ENCODE measurements around the gene SYS1.

The SYS1 gene

DNA sequence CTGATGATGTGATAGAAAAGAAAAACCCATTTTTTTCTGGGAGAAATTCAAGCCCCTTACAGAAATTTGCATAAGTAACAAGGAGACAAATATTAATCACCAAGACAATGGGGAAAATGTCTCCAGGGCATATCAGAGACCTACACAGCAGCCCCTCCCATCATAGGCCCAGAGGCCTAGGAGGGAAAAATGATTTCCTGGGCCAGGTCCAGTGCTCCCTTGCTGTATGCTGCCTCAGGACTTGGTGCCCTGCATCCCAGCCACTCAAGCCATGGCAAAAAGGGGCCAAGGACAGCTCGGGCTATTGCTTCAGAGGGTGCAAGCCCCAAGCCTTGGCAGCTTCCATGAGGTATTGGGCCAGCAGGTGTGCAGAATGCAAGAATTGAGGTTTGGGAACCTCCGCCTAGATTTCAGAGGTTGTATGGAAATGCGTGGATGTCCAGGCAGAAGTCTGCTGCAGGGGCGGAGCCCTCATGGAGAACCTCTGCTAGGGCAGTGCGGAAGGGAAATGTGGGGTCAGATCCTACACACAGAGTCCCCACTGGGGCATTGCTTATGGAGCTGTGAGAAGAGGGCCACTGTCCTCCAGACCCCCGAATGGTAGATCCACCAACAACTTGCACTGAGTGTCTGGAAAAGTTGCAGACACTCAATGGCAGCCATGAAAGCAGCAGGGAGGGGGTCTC is 37.5 kb downstream of the SYS1 start:
- Histone ChIP-seq H3K27me3 (ENCODE audit: control insufficient read depth in 5 of 5, insufficient read depth in 4 of 5, low read length in 5 of 5) (peaks cover 0 to 3% (median under 1%) of the 10 kb centered on the region in 5 donors), H3K4me3 (ENCODE audit: low read depth in 1 of 5, low read length in 5 of 5) (peak overlapping the region in 1 of 5 donors; percentile 22), H3K36me3 (ENCODE audit: control insufficient read depth in 5 of 5, insufficient read depth in 5 of 5, low read length in 5 of 5) (no peaks in the 10 kb centered on the region), H3K9me3 (ENCODE audit: control insufficient read depth in 5 of 5, low read length in 5 of 5) (peaks cover 0 to 10% (median 6%) of the 10 kb centered on the region in 5 donors), H3K4me1 (ENCODE audit: control insufficient read depth in 5 of 5, insufficient read depth in 5 of 5, low read length in 5 of 5) (peaks cover 3% of the 10 kb centered on the region in 5 donors), H3K27ac (ENCODE audit: low read depth, low read length) (no peak overlapping the region), H3K9ac (ENCODE audit: low read length in 5 of 5) (no peak overlapping the region)

DNA sequence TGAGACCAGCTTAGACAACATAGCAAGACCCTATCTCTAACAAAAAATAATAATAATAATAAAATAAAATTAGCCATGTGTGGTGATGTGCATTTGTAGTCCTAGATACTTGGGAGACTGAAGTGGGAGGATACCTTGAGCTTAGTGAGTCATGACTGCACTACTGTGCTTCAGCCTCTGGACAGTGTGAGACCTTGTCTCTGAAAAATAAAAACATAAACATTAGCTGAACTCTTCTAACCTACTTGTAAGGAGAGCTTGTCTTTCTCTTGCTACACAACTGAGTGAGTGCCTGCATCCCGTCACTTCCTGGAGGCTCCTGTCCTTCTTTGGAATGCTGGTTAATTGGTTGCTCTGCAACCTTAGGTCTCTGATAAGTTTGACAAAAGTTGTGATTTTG is 40.0 kb downstream of the SYS1 start:
- peaks cover 6 to 26% (median 22%) of the 10 kb centered on the region in 5 donors for H3K4me1 ChIP-seq (ENCODE audit: control insufficient read depth in 5 of 5, insufficient read depth in 5 of 5, low read length in 5 of 5)
- peaks cover 0 to 4% (median 2%) of the 10 kb centered on the region in 5 donors for H3K27me3 ChIP-seq (ENCODE audit: control insufficient read depth in 5 of 5, insufficient read depth in 4 of 5, low read length in 5 of 5)
- peaks cover 0 to 10% (median 6%) of the 10 kb centered on the region in 5 donors for H3K9me3 ChIP-seq (ENCODE audit: control insufficient read depth in 5 of 5, low read length in 5 of 5)
- no peak overlapping the region for H3K9ac ChIP-seq (ENCODE audit: low read length in 5 of 5)
- no peak overlapping the region for H3K4me3 ChIP-seq (ENCODE audit: low read depth in 1 of 5, low read length in 5 of 5)
- no peaks in the 10 kb centered on the region for H3K36me3 ChIP-seq (ENCODE audit: control insufficient read depth in 5 of 5, insufficient read depth in 5 of 5, low read length in 5 of 5)
- H3K27ac ChIP-seq (ENCODE audit: low read depth, low read length): no peak overlapping the region

DNA sequence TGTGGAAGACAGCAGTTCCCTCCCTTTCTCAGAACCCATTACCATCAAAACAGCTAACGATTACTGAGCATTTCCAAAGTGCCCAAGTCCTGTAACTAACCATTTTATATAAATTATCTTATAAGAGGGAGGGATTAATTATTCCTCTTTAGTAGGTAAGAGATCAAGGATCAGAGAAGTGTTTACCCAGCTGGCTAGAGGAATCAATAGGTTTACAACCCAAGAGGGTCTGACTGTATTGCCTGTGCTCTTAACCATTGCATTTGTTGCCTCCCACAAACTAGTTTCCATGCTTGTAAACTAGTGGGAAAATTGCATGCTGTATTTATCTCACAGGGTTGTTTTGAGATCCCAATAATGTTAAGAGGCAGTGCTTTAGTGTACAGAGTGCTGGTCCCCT is 41.5 kb downstream of the SYS1 start:
- Histone ChIP-seq H3K9ac (ENCODE audit: low read length in 5 of 5) (no peak overlapping the region), H3K27me3 (ENCODE audit: control insufficient read depth in 5 of 5, insufficient read depth in 4 of 5, low read length in 5 of 5) (peaks cover 0 to 4% (median 2%) of the 10 kb centered on the region in 5 donors), H3K36me3 (ENCODE audit: control insufficient read depth in 5 of 5, insufficient read depth in 5 of 5, low read length in 5 of 5) (peaks cover 0 to 6% (median under 1%) of the 10 kb centered on the region in 5 donors), H3K27ac (ENCODE audit: low read depth, low read length) (no peak overlapping the region), H3K9me3 (ENCODE audit: control insufficient read depth in 5 of 5, low read length in 5 of 5) (peaks cover 0 to 10% (median 6%) of the 10 kb centered on the region in 5 donors), H3K4me3 (ENCODE audit: low read depth in 1 of 5, low read length in 5 of 5) (no peak overlapping the region), H3K4me1 (ENCODE audit: control insufficient read depth in 5 of 5, insufficient read depth in 5 of 5, low read length in 5 of 5) (peaks cover 6 to 34% (median 29%) of the 10 kb centered on the region in 5 donors)

DNA sequence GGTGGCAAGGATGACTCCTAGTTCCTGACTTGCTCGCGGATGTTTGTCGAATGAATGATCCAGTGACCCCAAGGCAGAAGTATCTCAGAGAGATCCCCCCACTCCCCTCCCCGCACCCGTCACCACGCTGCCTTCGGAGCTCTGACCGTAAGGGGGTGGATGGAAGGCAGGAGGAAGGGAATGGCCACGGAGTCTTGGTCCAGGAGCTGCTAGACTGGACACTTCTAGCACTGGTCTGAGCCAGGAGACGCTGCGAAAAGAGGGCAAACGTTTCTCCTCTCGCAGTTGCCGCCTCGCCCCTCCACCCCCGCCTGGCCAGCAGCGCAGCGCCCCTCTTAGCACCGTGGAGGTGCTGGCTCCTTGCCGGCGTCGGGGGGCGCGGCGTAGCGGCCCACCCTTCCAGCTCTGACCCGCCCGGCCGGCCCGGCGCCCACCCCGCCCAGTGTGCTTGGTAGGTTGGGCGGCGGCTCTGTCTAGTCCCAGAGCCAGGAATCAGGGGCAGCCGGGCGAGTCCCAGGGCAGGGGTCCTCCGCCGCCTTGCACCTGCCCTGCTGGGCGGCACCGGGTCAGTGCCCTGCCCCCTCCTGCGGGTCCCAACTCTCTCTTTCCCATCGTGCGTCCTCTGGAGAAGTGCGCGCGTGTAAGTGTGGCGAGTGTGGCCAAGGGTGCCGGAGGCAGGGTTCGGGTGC is 42.8 kb downstream of the SYS1 start:
- Histone ChIP-seq H3K27ac (ENCODE audit: low read depth, low read length) (peak overlapping the region; percentile 76), H3K36me3 (ENCODE audit: control insufficient read depth in 5 of 5, insufficient read depth in 5 of 5, low read length in 5 of 5) (peaks cover 6 to 15% (median 13%) of the 10 kb centered on the region in 5 donors), H3K4me1 (ENCODE audit: control insufficient read depth in 5 of 5, insufficient read depth in 5 of 5, low read length in 5 of 5) (peaks cover 6 to 34% (median 29%) of the 10 kb centered on the region in 5 donors), H3K4me3 (ENCODE audit: low read depth in 1 of 5, low read length in 5 of 5) (peak overlapping the region; percentile 67 to 88 (median 84)), H3K9me3 (ENCODE audit: control insufficient read depth in 5 of 5, low read length in 5 of 5) (peaks cover 0 to 4% (median 3%) of the 10 kb centered on the region in 5 donors), H3K27me3 (ENCODE audit: control insufficient read depth in 5 of 5, insufficient read depth in 4 of 5, low read length in 5 of 5) (peaks cover 0 to 4% (median 2%) of the 10 kb centered on the region in 5 donors), H3K9ac (ENCODE audit: low read length in 5 of 5) (peak overlapping the region in 3 of 5 donors; percentile 59 to 72 (median 59))

DNA sequence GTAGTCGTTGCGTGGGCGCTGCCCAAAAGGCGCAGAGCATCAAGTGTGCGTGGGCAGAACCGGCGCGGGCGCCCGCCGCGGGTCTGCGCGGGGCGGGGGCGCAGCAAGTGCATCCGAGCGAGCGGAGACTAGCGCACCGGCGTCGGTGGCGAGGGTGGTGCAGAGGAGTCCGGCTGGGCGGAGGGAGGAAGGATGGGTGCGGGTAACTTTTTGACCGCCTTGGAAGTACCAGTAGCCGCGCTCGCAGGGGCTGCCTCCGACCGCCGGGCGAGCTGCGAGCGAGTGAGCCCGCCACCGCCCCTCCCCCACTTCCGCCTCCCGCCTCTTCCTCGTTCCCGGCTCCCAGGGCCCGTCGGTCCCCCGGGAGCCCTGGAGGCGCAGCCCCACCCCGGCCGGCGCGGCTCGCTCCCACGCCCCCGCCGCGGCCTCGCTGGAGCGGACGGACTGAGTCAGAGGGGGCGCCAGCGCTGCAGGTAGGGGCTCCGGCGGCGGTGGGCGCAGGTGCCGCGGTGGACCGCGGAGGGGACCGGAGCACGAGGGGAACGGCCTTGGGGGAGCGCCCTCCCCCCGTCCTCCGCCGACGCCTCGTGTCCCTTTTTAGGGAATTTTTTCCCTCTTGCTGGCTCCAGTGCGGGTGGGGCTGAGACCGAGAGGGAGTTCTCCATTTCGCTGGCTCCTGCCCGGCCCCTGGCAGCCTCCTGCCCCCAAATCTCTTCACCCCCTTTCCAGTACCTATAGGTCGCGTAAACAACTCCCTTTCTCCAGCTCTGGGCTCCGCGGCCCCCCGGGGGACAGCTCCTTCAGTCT is 43.5 kb downstream of the SYS1 start:
- Histone ChIP-seq H3K9ac (ENCODE audit: low read length in 5 of 5) (peak overlapping the region in 4 of 5 donors; percentile 69 to 85 (median 76)), H3K9me3 (ENCODE audit: control insufficient read depth in 5 of 5, low read length in 5 of 5) (no peaks in the 10 kb centered on the region), H3K36me3 (ENCODE audit: control insufficient read depth in 5 of 5, insufficient read depth in 5 of 5, low read length in 5 of 5) (peaks cover 6 to 21% (median 18%) of the 10 kb centered on the region in 5 donors), H3K4me3 (ENCODE audit: low read depth in 1 of 5, low read length in 5 of 5) (peak overlapping the region; percentile 71 to 88 (median 84)), H3K27me3 (ENCODE audit: control insufficient read depth in 5 of 5, insufficient read depth in 4 of 5, low read length in 5 of 5) (peaks cover 0 to 4% (median 2%) of the 10 kb centered on the region in 5 donors), H3K4me1 (ENCODE audit: control insufficient read depth in 5 of 5, insufficient read depth in 5 of 5, low read length in 5 of 5) (peaks cover 6 to 34% (median 29%) of the 10 kb centered on the region in 5 donors), H3K27ac (ENCODE audit: low read depth, low read length) (peak overlapping the region; percentile 76)

DNA sequence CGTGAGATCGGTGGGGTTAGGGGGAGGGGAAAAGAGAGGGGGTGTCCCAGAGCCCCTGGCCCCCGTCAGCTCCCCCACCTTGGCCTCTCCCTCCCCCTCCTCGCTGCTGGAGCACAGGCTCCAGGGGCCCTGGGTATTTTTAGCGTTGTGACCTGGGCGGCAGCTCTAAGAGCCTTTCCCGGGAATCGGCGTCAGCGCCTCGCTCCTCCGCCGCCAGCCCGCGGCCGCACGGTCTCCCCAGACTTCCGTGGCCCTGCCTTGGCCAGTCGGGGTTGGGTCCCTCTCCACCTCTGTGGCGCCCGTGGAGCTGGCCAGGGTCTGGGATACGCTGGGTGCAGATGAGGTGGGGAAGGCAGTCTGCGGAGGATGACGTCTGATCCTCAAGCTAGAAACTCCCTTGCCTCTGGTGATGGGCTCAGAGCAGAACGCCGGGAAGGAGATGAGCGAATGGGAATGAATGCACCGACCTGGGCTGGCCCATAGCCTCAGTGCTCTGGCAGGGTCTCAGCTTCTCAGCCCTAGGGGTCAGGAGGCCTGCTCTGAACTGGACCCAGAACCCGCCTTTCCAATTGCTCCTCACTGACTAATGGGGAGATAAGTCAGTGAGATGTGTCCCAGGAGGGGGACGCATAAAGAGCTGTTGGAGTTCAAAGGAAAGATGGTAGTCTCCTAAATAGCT is 44.2 kb downstream of the SYS1 start:
- Histone ChIP-seq H3K4me1 (ENCODE audit: control insufficient read depth in 5 of 5, insufficient read depth in 5 of 5, low read length in 5 of 5) (peaks cover 6 to 34% (median 29%) of the 10 kb centered on the region in 5 donors), H3K4me3 (ENCODE audit: low read depth in 1 of 5, low read length in 5 of 5) (peak overlapping the region; percentile 71 to 88 (median 84)), H3K27me3 (ENCODE audit: control insufficient read depth in 5 of 5, insufficient read depth in 4 of 5, low read length in 5 of 5) (peaks cover 0 to 4% (median 2%) of the 10 kb centered on the region in 5 donors), H3K9ac (ENCODE audit: low read length in 5 of 5) (peak overlapping the region in 4 of 5 donors; percentile 69 to 85 (median 76)), H3K36me3 (ENCODE audit: control insufficient read depth in 5 of 5, insufficient read depth in 5 of 5, low read length in 5 of 5) (peaks cover 6 to 25% (median 18%) of the 10 kb centered on the region in 5 donors), H3K9me3 (ENCODE audit: control insufficient read depth in 5 of 5, low read length in 5 of 5) (no peaks in the 10 kb centered on the region), H3K27ac (ENCODE audit: low read depth, low read length) (peak overlapping the region; percentile 76)

DNA sequence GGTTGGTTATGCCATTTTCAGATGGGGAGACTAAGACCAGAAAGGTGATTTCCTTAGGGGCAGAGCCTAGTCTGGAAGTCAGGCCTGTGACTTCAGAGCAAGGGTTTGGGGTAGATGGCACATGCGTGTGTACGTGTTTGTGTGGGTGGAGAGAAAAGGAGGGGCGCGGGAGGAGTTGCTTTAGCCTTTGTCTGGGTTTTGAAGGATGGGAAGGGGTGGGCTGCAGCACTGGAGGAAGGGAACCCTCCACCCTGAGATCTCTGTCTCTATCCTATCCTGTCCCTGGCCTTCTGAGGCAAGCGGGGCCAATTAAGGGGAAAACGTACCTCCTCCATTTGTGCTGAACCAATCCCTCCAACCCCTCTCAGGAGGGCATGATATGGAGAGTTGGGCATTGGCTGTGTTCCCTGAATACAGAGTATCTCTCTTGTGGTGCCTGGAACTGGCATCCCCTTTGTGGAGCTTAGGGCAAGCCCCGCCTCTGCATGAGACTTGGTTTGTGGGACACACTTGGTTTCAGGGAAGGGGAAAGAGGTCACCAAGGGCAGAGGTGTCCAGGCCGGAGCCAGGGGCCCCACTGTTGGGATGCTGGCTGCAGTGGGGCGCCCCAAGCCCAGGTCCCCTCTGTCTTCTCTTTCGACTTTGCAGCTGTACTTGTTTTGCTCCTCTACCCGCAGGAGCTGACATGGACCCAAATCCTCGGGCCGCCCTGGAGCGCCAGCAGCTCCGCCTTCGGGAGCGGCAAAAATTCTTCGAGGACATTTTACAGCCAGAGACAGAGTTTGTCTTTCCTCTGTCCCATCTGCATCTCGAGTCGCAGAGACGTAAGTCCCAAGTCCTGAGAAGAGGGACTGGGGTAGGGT is 45.1 kb downstream of the SYS1 start, which contains the start of gene DBNDD2:
Gene DBNDD2, plus strand, starts transcription at position 507 of the 863 bp plus-strand sequence. Its CDS starts 179 bp downstream, at position 686.
- H3K9me3 ChIP-seq (ENCODE audit: control insufficient read depth in 5 of 5, low read length in 5 of 5): no peaks in the 10 kb centered on the region
- H3K36me3 ChIP-seq (ENCODE audit: control insufficient read depth in 5 of 5, insufficient read depth in 5 of 5, low read length in 5 of 5): peaks cover 6 to 26% (median 18%) of the 10 kb centered on the region in 5 donors
- peak within 1 kb of the TSS; percentile 76 for H3K27ac ChIP-seq (ENCODE audit: low read depth, low read length)
- H3K27me3 ChIP-seq (ENCODE audit: control insufficient read depth in 5 of 5, insufficient read depth in 4 of 5, low read length in 5 of 5): peaks cover 0 to 4% (median 2%) of the 10 kb centered on the region in 5 donors
- peak within 1 kb of the TSS in 3 of 5 donors; percentile 69 to 85 (median 75) for H3K9ac ChIP-seq (ENCODE audit: low read length in 5 of 5)
- H3K4me1 ChIP-seq (ENCODE audit: control insufficient read depth in 5 of 5, insufficient read depth in 5 of 5, low read length in 5 of 5): peaks cover 6 to 34% (median 29%) of the 10 kb centered on the region in 5 donors
- peak within 1 kb of the TSS; percentile 71 to 88 (median 84) for H3K4me3 ChIP-seq (ENCODE audit: low read depth in 1 of 5, low read length in 5 of 5)

DNA sequence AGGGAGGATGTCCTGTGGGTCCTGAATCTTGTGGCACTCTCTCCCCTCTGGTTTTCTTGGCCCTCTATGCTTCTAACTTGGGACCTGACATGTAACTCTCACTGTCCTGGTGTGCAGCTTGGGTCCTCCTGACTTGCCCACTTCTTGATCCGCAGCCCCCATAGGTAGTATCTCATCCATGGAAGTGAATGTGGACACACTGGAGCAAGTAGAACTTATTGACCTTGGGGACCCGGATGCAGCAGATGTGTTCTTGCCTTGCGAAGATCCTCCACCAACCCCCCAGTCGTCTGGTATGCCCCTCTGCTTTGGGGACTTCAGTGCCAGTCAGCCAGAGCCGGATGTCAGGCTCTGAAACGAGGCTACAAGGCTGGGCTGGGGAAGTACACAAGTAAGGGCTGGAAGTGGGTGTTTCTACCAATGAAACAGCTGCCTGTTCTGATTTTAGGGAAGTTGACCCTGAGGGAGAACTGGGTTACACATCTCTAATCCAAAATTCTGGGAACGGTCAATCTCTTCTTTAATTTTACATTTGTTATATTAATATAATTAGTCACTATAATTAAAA is 45.8 kb downstream of the SYS1 start:
- peaks cover 0 to 4% (median 2%) of the 10 kb centered on the region in 5 donors for H3K27me3 ChIP-seq (ENCODE audit: control insufficient read depth in 5 of 5, insufficient read depth in 4 of 5, low read length in 5 of 5)
- H3K4me1 ChIP-seq (ENCODE audit: control insufficient read depth in 5 of 5, insufficient read depth in 5 of 5, low read length in 5 of 5): peaks cover 6 to 34% (median 29%) of the 10 kb centered on the region in 5 donors
- H3K36me3 ChIP-seq (ENCODE audit: control insufficient read depth in 5 of 5, insufficient read depth in 5 of 5, low read length in 5 of 5): peaks cover 6 to 26% (median 18%) of the 10 kb centered on the region in 5 donors
- no peaks in the 10 kb centered on the region for H3K9me3 ChIP-seq (ENCODE audit: control insufficient read depth in 5 of 5, low read length in 5 of 5)
- no peak overlapping the region for H3K9ac ChIP-seq (ENCODE audit: low read length in 5 of 5)
- peak overlapping the region in 2 of 5 donors; percentile 38 to 84 for H3K4me3 ChIP-seq (ENCODE audit: low read depth in 1 of 5, low read length in 5 of 5)
- H3K27ac ChIP-seq (ENCODE audit: low read depth, low read length): peak overlapping the region; percentile 76
